Sigmoid colon (tissue), 4 donors: ENCODE results near the gene EML4.

Source experiments
- CTCF ChIP-seq, 4 experiments: fragments of 450-650 bp in 3 of 4; fragments of 200-600 bp in 1 of 4; IDR thresholded peaks; one replicate each; pipeline ENCODE4 v1.5.1; 2016 to 2019; ENCODE audit warnings: antibody characterized with exemption in 4 of 4, mild to moderate bottlenecking in 3 of 4, moderate library complexity in 2 of 4
- EP300 ChIP-seq, 4 donors: sonication (generic); formaldehyde crosslinking; IDR thresholded peaks; one replicate each; pipeline ENCODE4 v1.6.1; 2017; ENCODE audit warnings: antibody characterized with exemption in 4 of 4
- POLR2A ChIP-seq, 2 donors: fragments of 450-650 bp; IDR thresholded peaks; one replicate each; pipeline ENCODE4 v1.6.1; 2016; ENCODE audit warnings: antibody characterized with exemption in 2 of 2, mild to moderate bottlenecking in 2 of 2, moderate library complexity in 2 of 2

- TF ChIP-seq CTCF (IDR thresholded peaks at IDR 0.05) (no peak), EP300 (IDR thresholded peaks at IDR 0.05) (no peak), POLR2A (IDR thresholded peaks at IDR 0.05) (no peak)
Observed at GRCh38 chr2:42187886-42188285, 18.7 kb downstream of the EML4 start.
